GM18520 (cell line): ENCODE measurements around the gene SYT1.

ENCODE experiments used
- ATAC-seq: cut with Tn5 transposase; IDR thresholded peaks from one replicate; pipeline ENCODE4 v1.9.1; 2021; ENCODE audit not compliant: unreplicated experiment

The SYT1 gene

DNA sequence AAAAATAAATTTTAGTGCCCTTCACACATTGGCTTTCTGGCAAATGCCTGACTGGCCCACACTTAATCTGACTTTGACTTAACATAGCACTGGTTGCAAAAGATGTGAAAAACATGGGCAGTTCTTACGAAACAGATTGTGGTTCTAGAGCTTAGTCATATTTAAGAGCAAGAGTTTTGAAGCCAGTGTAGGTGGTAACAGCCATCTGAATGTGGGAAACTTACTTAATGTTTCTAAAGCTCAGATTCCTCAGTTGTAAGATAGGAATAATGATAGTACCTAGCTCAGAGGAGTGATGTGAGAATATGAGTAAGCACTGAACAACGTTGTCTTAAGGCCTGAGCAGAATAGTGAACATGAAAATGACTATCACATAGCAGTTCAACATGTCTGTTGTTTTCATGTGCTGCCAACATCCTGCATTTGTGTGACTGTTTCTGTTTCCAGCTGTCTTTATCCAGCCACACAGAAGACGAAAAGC, 262.7 kb downstream of the SYT1 start:
- ATAC-seq = peak; percentile 97

GRCh38 chr12:79128956-79129355, 264.4 kb downstream of the SYT1 start:
- ATAC-seq = no peak

GRCh38 chr12:79138872-79139271, 274.3 kb downstream of the SYT1 start:
- ATAC-seq = no peak

DNA sequence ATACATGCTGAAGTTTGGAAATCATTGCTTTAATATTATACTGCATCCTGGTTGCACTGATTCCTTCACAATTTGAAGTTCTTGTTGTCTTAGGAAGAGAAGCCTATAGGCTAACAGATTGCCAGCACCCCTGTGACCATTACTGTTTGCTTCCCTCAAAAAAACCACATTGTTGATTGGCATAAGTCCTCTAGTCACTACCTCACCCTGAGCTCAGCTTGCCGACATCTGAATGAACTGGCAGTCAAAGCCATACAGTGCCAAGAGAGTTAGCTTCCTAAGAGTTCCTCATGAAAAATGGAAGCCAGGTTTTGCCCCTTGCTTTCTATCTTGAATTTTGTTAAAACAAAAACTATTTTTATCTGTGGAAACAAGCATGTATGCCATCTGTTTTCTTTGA, 276.1 kb downstream of the SYT1 start:
- ATAC-seq = no peak

GRCh38 chr12:79141776-79142175, 277.2 kb downstream of the SYT1 start:
- no peak for ATAC-seq

- no peak for ATAC-seq
Measured at GRCh38 chr12:79143803-79144202, 279.2 kb downstream of the SYT1 start.

DNA sequence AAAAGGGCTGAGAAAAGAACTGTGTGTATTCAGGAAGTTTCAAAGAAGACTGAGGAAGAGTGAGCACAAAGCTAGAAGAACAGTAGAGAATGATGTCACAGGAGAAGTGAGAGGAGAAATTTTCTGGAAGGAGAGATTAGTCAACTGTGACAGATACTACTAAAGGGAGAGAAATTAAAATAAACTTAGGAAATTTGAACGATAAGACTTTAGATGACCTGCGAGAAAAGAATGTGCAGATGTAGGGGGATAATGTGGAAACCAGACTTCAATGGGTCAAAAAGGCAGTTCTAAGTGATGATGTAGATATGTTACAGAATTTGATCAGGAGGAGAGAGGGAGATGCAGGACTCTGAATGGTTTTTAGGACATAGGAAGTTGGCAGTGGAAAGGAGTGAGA, 287.4 kb downstream of the SYT1 start:
- no peak for ATAC-seq

DNA sequence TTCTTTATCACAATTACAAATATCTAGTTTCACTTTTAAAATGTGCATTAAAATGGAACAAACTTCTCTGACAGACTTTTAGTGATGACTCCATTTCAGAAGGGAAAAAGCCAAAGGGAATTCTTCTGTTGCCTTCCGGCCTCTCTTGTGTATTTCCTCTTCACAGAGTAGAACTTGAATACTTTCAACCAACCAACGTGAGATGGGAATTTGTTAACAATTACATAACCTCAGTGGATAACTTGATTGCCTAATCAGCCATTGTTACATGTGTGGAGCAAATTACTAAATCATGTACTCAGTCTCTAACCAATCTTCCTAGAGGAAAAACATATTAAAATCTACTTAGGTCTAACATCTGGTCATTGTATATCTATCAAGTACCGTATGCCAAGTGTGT, 291.1 kb downstream of the SYT1 start:
- ATAC-seq = no peak

- peak; percentile 33 for ATAC-seq
Measured at GRCh38 chr12:79156846-79157463, 292.4 kb downstream of the SYT1 start.

DNA sequence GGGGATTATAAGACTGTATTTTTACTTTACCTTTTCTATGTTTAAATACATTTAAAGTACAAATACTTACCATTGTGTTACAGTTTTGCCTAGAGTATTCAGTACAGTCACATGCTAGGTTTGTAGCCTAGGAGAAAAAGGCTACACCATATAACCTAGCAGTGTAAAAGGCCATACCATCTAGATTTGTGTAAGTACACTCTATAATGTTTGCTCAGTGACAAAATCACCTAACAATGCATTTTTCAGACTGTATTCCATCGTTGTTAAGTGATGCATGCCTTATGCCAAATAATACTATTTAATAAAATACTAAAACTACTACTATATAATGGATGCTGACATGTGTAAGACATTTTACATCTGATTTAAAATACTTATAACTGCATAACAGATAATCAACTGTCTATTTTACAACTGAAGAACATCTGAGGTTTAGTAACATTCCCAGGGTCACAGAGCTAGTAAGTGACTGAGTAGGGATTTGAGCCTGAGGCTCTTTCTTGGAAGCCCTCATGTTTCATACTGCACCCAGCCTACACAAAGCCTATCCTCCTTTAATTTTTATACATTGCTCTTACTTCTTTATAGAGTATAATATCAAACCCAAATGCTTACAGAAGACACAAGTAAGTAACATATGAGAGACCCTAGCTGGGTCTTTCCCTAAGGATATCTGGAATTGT, 296.8 kb downstream of the SYT1 start:
- ATAC-seq = no peak

- ATAC-seq = no peak
Measured at GRCh38 chr12:79162147-79162772, 297.7 kb downstream of the SYT1 start.

GRCh38 chr12:79162948-79163347, 298.4 kb downstream of the SYT1 start:
- no peak for ATAC-seq

GRCh38 chr12:79164890-79165289, 300.3 kb downstream of the SYT1 start:
- no peak for ATAC-seq

GRCh38 chr12:79168687-79169086, 304.1 kb downstream of the SYT1 start:
- no peak for ATAC-seq

- ATAC-seq = peak; percentile 61
Measured at GRCh38 chr12:79174626-79175025, 310.1 kb downstream of the SYT1 start.

DNA sequence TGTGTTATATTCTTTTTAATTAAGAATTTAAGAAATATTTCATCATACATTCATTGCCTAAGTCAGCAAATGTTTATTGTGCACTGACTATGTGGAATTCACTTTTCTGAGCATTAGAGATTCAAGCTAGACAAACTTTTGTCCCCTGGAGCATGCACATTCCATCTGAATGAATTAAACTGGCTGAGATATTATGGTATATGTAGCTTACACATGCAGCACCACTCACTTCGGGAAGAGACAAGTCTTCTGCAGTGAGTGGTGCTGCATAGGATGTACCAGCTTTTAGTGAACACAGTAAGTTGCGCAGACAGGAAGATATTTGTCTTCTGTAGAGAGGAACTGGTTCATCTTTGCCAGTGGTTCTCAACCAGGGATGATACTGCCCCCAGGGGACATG, 318.4 kb downstream of the SYT1 start:
- ATAC-seq = no peak

GRCh38 chr12:79183926-79184325, 319.4 kb downstream of the SYT1 start:
- ATAC-seq = no peak

GRCh38 chr12:79186506-79186905, 321.9 kb downstream of the SYT1 start:
- ATAC-seq = no peak

DNA sequence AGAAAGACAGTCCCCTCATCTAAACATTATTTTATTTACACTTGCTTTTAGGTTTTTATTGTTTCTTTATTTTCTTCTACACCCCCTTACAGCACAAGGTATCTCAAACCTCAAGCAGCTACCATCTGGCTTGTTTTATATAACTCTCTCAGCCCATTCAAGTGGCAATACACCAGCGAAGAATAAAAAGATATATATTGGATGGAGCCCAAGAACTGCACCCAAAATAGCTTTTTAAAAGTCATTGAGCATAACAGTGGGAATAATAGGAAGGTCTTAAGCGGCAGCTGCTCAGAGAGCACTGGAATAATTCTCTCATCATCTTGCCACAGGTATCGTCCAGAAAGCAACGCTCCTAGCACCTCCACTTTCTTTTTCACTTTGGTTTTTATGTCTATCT, 322.5 kb downstream of the SYT1 start:
- no peak for ATAC-seq

DNA sequence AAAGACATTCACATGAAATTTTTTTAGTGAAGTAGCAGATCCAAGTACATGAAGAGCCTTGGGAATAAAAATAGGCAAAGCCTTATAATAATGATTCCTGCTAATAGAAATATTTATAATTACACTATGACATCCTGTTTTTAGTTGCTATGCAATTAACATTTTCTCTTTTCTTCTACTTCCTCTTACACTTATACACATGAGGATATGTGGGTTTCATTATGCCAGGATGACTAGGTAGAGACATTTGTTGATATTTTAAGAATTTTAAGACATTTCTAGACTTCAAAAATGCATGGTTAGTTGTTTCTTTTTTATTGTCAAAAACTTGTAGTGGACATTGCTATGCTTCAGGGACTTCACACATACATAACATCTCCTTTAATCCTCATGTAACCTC, 326.8 kb downstream of the SYT1 start:
- no peak for ATAC-seq

- ATAC-seq = no peak
Measured at GRCh38 chr12:79194595-79194994, 330.0 kb downstream of the SYT1 start.

DNA sequence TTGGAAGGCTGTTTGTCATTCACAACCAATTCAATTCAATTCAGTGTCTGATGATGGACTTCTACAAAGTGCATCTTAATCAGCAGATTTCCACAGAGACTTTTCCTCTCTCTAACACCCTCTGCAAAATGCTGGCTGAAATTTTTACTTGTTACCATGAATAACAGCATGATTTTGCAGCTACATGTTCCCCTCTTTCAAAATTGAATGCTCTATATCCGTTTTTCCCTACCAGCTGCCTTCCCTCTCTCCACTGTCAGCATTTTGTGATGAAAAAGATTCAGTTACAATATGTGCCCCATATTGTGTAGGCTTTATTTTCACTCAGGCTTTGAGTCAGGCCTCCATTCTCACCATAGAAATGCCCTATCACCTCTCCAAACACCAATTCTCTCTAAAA, 334.6 kb downstream of the SYT1 start:
- ATAC-seq = no peak
